ENCODE results near the gene LRRC8C.

The LRRC8C gene

DNA sequence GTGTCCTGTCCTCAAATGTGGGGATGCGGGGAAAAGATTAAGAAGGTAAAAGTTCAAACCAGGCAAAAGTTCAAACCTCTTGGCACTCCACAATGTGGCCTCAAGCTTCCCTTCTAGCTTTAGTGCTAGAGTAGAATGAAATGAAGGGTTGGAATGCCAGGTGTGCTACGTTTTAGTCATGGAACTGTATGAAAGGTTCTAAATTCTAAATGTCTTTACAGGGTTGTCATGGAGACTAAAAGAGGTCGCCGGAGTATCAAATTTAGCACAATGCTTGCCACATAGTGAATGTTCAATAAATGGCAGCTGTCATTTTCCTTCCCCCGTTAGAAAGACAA lies 130.7 kb downstream of the LRRC8C start:
- DNase-seq (ENCODE audit: low read depth in 2 of 2) = no peak

DNA sequence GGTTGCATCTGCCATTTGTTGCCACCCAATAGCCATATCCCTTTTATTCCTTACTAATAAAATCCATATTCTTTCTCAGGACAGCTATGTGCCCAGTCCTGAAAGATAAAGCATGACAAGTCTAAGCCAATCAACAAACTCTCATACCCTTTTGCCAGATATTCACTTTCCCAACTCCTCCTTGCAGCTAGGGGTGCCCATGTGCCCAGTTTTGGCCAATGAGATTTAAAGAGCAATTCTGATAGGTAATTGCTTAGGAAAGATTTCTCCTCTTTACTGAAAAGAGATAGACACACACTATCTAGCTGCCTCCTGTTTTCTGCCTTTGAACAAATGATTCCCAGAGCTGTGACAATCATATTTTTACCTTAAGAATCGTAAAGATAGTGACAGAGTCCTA lies 132.9 kb downstream of the LRRC8C start:
- no peak for DNase-seq (ENCODE audit: low read depth in 2 of 2)

DNA sequence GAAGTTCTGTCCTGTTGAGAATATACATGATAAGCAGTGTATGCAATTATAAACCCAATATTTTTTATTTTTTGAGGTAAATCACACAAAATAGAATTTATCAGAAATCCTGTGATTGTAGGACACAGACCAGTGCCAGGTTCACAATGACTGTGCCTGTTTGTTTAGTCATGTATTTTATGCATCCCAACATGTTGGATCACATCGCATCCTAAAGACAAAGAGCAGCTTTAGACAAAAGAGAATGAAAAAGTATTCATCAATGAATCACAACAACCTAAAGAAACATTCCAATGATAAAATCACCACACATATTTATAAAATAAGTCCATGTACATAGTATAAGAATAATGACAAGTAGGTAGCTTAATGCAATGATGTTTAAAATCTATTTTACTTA lies 134.7 kb downstream of the LRRC8C start:
- DNase-seq (ENCODE audit: low read depth in 2 of 2) = no peak
